AG04450 (cell line): ENCODE data around the gene NKX2-8. TPM values are rescaled to one million over a fixed set of nuclear protein-coding genes. Genes with fewer than 3 reads are reported as not detected.

ENCODE experiments used
- CTCF ChIA-PET: fragments of 300-600, 350-600 bp; formaldehyde crosslinking; extraction: SDS; loops from one replicate; lab custom pipeline; 2022; ENCODE audit warnings: antibody characterized with exemption, inconsistent platforms; lab: Charles Lee
- POLR2A ChIA-PET: fragments of 350-600 bp; formaldehyde crosslinking; extraction: SDS; loops from one replicate; lab custom pipeline; 2021; ENCODE audit warnings: antibody characterized with exemption, inconsistent platforms; lab: Yijun Ruan, JAX
- DNase-seq: peaks from one replicate; pipeline ENCODE4 v3.0.0-alpha.2; 2011; ENCODE audit warnings: low read depth, low spot score
- H3K27ac ChIP-seq: one replicate; pipeline ENCODE4 v1.5.1; 2012; ENCODE audit warnings: low read depth, low read length, control low read depth
- H3K27me3 ChIP-seq: one replicate; pipeline ENCODE4 v1.6.0; 2012; ENCODE audit warnings: low read length; ENCODE audit not compliant: control insufficient read depth, insufficient read depth
- H3K4me3 ChIP-seq: 2 replicates; pipeline ENCODE4 v1.5.1; 2011; ENCODE audit warnings: mild to moderate bottlenecking, low read depth, low read length, control low read depth
- H3K9me3 ChIP-seq: 2 replicates; pipeline ENCODE4 v1.5.1; 2012; ENCODE audit warnings: low read length; ENCODE audit not compliant: control insufficient read depth, insufficient read depth
- CTCF ChIP-seq: IDR thresholded peaks from 2 replicates; pipeline ENCODE4 v1.5.1; 2011; ENCODE audit warnings: low read depth, low read length, control low read depth, inconsistent platforms
- polyA plus RNA-seq: library from polyadenylated mRNA; depleted of rRNA; stranded (reverse); fragments of >200 nt; gene quantifications from 2 replicates; pipeline ENCODE4 v1.2.3, GENCODE V29; 2011

Gene NKX2-8
- polyA plus RNA-seq, 1 experiment: not detected

DNA sequence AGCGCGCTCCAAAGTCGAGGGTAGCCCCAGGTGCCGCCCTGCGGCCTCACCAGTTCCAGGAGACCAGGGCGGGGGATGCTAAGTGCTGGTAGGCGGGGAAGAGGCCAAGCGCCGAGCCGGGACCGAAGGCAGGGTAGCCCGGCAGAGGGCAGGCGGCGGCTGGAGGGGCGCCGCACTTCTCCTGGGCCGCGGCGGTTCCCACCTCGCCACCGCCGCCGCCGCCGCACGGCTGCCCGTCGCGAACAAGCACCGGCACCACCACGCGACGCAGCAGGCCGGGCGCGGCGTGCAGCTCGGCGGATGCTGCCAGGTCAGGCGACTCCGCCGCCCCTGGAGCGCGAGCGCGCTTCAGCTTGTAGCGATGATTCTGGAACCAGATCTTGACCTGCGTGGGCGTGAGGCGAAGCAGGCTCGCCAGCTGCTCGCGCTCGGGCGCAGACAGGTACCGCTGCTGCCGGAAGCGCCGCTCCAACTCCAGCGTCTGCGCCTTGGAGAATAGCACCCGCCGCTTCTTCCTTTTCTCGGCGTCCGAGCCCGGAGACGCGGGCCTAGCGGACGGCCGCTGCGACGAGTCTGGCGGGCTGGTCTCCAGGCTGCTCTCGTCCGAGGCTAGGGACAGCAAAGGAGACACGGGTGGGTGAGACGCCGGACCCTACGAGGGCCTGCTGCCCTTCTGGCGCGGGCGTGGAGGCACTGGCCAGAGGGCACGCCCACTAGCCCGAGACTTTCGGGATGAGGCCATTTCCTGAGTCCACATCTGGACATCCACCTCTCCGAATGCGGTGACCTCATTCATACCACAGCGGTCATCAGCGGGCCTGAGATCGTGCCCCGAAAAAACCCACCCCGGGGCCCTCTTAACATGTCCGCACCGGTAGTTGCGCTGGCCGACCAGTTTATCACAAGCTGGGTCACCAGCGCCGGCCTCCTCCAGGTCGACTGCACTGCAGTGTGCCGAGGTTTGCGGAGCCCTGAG, 1.3 kb downstream of the NKX2-8 start:
- peaks cover 69% of the 10 kb centered on the region for H3K27me3 ChIP-seq
- H3K9me3 ChIP-seq: peaks cover 9% of the 10 kb centered on the region; the same call in 1 of the 2 replicates
- peak overlapping the region; percentile 51 for H3K4me3 ChIP-seq
- CTCF ChIA-PET: no interaction called here
- POLR2A ChIA-PET: no interaction called here
- TF ChIP-seq CTCF: no peak
- DNase-seq: no peak
- H3K27ac ChIP-seq: no peak overlapping the region

- POLR2A ChIA-PET: no interaction called here
- H3K27ac ChIP-seq: no peak overlapping the region
- TF ChIP-seq CTCF: no peak
- DNase-seq: no peak
- peaks cover 9% of the 10 kb centered on the region; the same call in 1 of the 2 replicates for H3K9me3 ChIP-seq
- CTCF ChIA-PET: interaction anchor here (0.9 kb wide), 1 partner anchor 27 kb away, joined by 9 read pairs; no protein-coding TSS in a partner anchor
- H3K27me3 ChIP-seq: peaks cover 68% of the 10 kb centered on the region
- no peak overlapping the region for H3K4me3 ChIP-seq
These were observed 2.1 kb downstream of the NKX2-8 start for GRCh38 chr14:36580141-36580855.

GRCh38 chr14:36579573-36580140, 2.8 kb downstream of the NKX2-8 start:
- DNase-seq: no peak
- POLR2A ChIA-PET: no interaction called here
- no peak for TF ChIP-seq CTCF
- Histone ChIP-seq H3K27me3 (peaks cover 62% of the 10 kb centered on the region), H3K9me3 (peaks cover 9% of the 10 kb centered on the region; the same call in 1 of the 2 replicates), H3K4me3 (no peak overlapping the region), H3K27ac (no peak overlapping the region)
- CTCF ChIA-PET: interaction anchor here (0.9 kb wide), 1 partner anchor 26 kb away, joined by 9 read pairs; no protein-coding TSS in a partner anchor

GRCh38 chr14:36579001-36579555, 3.3 kb downstream of the NKX2-8 start:
- H3K27me3 ChIP-seq: peaks cover 57% of the 10 kb centered on the region
- no peak overlapping the region for H3K27ac ChIP-seq
- no peak for DNase-seq
- CTCF ChIA-PET: interaction anchor here (0.9 kb wide), 1 partner anchor 26 kb away, joined by 9 read pairs; no protein-coding TSS in a partner anchor
- no peak overlapping the region for H3K4me3 ChIP-seq
- POLR2A ChIA-PET: no interaction called here
- TF ChIP-seq CTCF: no peak
- H3K9me3 ChIP-seq: peaks cover 9% of the 10 kb centered on the region; the same call in 1 of the 2 replicates
